ES-I3 (cell line): ENCODE results near the gene LRRC73.
A peak's percentile ranks its signal among the peaks of the same experiment; 100 is the strongest.
"Not testable (repeated sequence)": the region's sequence is repeated elsewhere in the genome, so short reads cannot be mapped to it uniquely, and the experiment has no call there.

Experiments
- H3K36me3 ChIP-seq: 2 replicates; pipeline ENCODE4 v1.6.1; 2013; ENCODE audit warnings: mild to moderate bottlenecking, low read length, control low read depth, moderate library complexity; ENCODE audit not compliant: insufficient read depth
- H3K4me1 ChIP-seq: 2 replicates; pipeline ENCODE4 v1.6.1; 2013; ENCODE audit warnings: mild to moderate bottlenecking, control low read depth, low read length; ENCODE audit not compliant: insufficient read depth
- H3K9ac ChIP-seq: 2 replicates; pipeline ENCODE4 v1.6.1; 2013; ENCODE audit warnings: low read depth, mild to moderate bottlenecking, low read length, moderate library complexity
- H3K9me3 ChIP-seq: 2 replicates; pipeline ENCODE4 v1.6.1; 2013; ENCODE audit warnings: mild to moderate bottlenecking, low read length, moderate library complexity; ENCODE audit not compliant: control insufficient read depth, insufficient read depth

The LRRC73 gene

GRCh38 chr6:43509984-43510826 is at the start of gene LRRC73:
TSS of gene LRRC73 (minus strand) at chr6:43510346. CDS start at chr6:43509785, 561 bp downstream.
- Histone ChIP-seq H3K9me3 (no peaks in the 10 kb centered on the region), H3K9ac (peak within 1 kb of the TSS; percentile 76; the same call in 1 of the 2 replicates), H3K4me1 (no peaks in the 10 kb centered on the region), H3K36me3 (peaks cover 16% of the 10 kb centered on the region)

- Histone ChIP-seq H3K4me1 (no peaks in the 10 kb centered on the region), H3K9ac (no peak overlapping the region), H3K9me3 (no peaks in the 10 kb centered on the region), H3K36me3 (peaks cover 65% of the 10 kb centered on the region)
These were observed 49.2 kb upstream of the LRRC73 start for GRCh38 chr6:43559328-43559727.

GRCh38 chr6:43557620-43558019 is 47.5 kb upstream of the LRRC73 start:
- not testable (repeated sequence) for H3K4me1 ChIP-seq, H3K9me3 ChIP-seq, H3K9ac ChIP-seq
- H3K36me3 ChIP-seq, result peaks cover 71% of the 10 kb centered on the region

- Histone ChIP-seq H3K36me3 (peaks cover 60% of the 10 kb centered on the region), H3K9ac (no peak overlapping the region), H3K4me1 (no peaks in the 10 kb centered on the region), H3K9me3 (no peaks in the 10 kb centered on the region)
These were observed 37.1 kb upstream of the LRRC73 start for GRCh38 chr6:43547222-43547621.

- Histone ChIP-seq H3K36me3 (peaks cover 46% of the 10 kb centered on the region), H3K9ac (no peak overlapping the region), H3K9me3 (no peaks in the 10 kb centered on the region), H3K4me1 (no peaks in the 10 kb centered on the region)
These were observed 34.3 kb upstream of the LRRC73 start for GRCh38 chr6:43544461-43544860.

GRCh38 chr6:43541774-43542471 is 31.8 kb upstream of the LRRC73 start:
- peaks cover 25% of the 10 kb centered on the region for H3K36me3 ChIP-seq
- no peaks in the 10 kb centered on the region for H3K9me3 ChIP-seq
- no peak overlapping the region for H3K9ac ChIP-seq
- no peaks in the 10 kb centered on the region for H3K4me1 ChIP-seq

GRCh38 chr6:43540507-43540906 is 30.4 kb upstream of the LRRC73 start:
- no peak overlapping the region for H3K9ac ChIP-seq
- H3K4me1 ChIP-seq, result no peaks in the 10 kb centered on the region
- H3K36me3 ChIP-seq, result peaks cover 19% of the 10 kb centered on the region
- no peaks in the 10 kb centered on the region for H3K9me3 ChIP-seq

- not testable (repeated sequence) for H3K9me3 ChIP-seq, H3K9ac ChIP-seq, H3K4me1 ChIP-seq
- peaks cover 22% of the 10 kb centered on the region for H3K36me3 ChIP-seq
These were observed 29.3 kb upstream of the LRRC73 start for GRCh38 chr6:43539409-43539808.

GRCh38 chr6:43538986-43539385 is 28.8 kb upstream of the LRRC73 start:
- not testable (repeated sequence) for H3K9me3 ChIP-seq, H3K4me1 ChIP-seq, H3K9ac ChIP-seq
- peaks cover 26% of the 10 kb centered on the region for H3K36me3 ChIP-seq

- Histone ChIP-seq H3K36me3 (peaks cover 45% of the 10 kb centered on the region), H3K9me3 (no peaks in the 10 kb centered on the region), H3K9ac (no peak overlapping the region), H3K4me1 (no peaks in the 10 kb centered on the region)
These were observed 22.1 kb upstream of the LRRC73 start for GRCh38 chr6:43532201-43532600.

- H3K36me3 ChIP-seq, result peaks cover 58% of the 10 kb centered on the region
- no peaks in the 10 kb centered on the region for H3K4me1 ChIP-seq
These were observed 14.4 kb upstream of the LRRC73 start for GRCh38 chr6:43524483-43524961.

GRCh38 chr6:43523284-43523683 is 13.1 kb upstream of the LRRC73 start:
- peaks cover 1% of the 10 kb centered on the region; the same call in 1 of the 2 replicates for H3K4me1 ChIP-seq
- no peaks in the 10 kb centered on the region for H3K9me3 ChIP-seq
- no peak overlapping the region for H3K9ac ChIP-seq
- peaks cover 52% of the 10 kb centered on the region for H3K36me3 ChIP-seq

More at GRCh38 chr6:43524483-43524961, 14.4 kb upstream of the LRRC73 start:
- Histone ChIP-seq H3K9ac (no peak overlapping the region), H3K9me3 (no peaks in the 10 kb centered on the region)

- no peak overlapping the region for H3K9ac ChIP-seq
- H3K4me1 ChIP-seq, result peaks cover 6% of the 10 kb centered on the region; the same call in 1 of the 2 replicates
- no peaks in the 10 kb centered on the region for H3K9me3 ChIP-seq
- peaks cover 46% of the 10 kb centered on the region for H3K36me3 ChIP-seq
These were observed 12.6 kb upstream of the LRRC73 start for GRCh38 chr6:43522547-43523261.

GRCh38 chr6:43521836-43522235 is 11.7 kb upstream of the LRRC73 start:
- H3K36me3 ChIP-seq, result peaks cover 42% of the 10 kb centered on the region
- no peak overlapping the region for H3K9ac ChIP-seq
- H3K9me3 ChIP-seq, result no peaks in the 10 kb centered on the region
- peaks cover 6% of the 10 kb centered on the region; the same call in 1 of the 2 replicates for H3K4me1 ChIP-seq
